ENCODE measurements around the gene THADA. TPM values are rescaled to one million over a fixed set of nuclear protein-coding genes. Genes with fewer than 3 reads are reported as not detected.
A peak's percentile ranks its signal among the peaks of the same experiment; 100 is the strongest.

Gene THADA
- total and polyA plus RNA-seq, 3 experiments from 2014 or later = 12.2 to 48.7 (median 45.8) TPM

GRCh38 chr2:43406651-43407279, 189.1 kb downstream of the THADA start:
- no peaks in the 10 kb centered on the region for H3K4me1 ChIP-seq (ENCODE audit: insufficient read depth, low read length)

GRCh38 chr2:43405829-43406228, 190.0 kb downstream of the THADA start:
- H3K36me3 Mint-ChIP-seq = peaks cover 0 to 16% (median 12%) of the 10 kb centered on the region in 3 donors
- no peaks in the 10 kb centered on the region for H3K27me3 ChIP-seq (ENCODE audit: insufficient read depth, low read length, poor library complexity, severe bottlenecking)
- H3K4me1 Mint-ChIP-seq = peaks cover 0 to 9% (median 3%) of the 10 kb centered on the region in 3 donors
- H3K27ac ChIP-seq (ENCODE audit: low read depth, low read length) = no peak overlapping the region
- CTCF ChIA-PET = interaction anchor here (1.1 kb wide), 1 partner anchor 171 kb away, joined by 3 read pairs; no protein-coding TSS in a partner anchor
- H3K9me3 ChIP-seq (ENCODE audit: low read length) = no peaks in the 10 kb centered on the region
- no peak overlapping the region for H3K27ac Mint-ChIP-seq
- POLR2A ChIA-PET = no interaction called here
- DNase-seq = no peak
- H3K4me3 ChIP-seq (ENCODE audit: low read length) = no peak overlapping the region
- no peak overlapping the region for H3K4me3 Mint-ChIP-seq
- no peaks in the 10 kb centered on the region for H3K4me1 ChIP-seq (ENCODE audit: insufficient read depth, low read length)
- H3K36me3 ChIP-seq (ENCODE audit: insufficient read depth, low read length) = no peaks in the 10 kb centered on the region
- H3K9me3 Mint-ChIP-seq = no peaks in the 10 kb centered on the region
- H3K27me3 Mint-ChIP-seq = no peaks in the 10 kb centered on the region

More at GRCh38 chr2:43406651-43407279, 189.1 kb downstream of the THADA start:
- H3K27me3 Mint-ChIP-seq = no peaks in the 10 kb centered on the region
- H3K9me3 Mint-ChIP-seq = no peaks in the 10 kb centered on the region
- no peak overlapping the region for H3K4me3 Mint-ChIP-seq
- peaks cover 0 to 15% (median 12%) of the 10 kb centered on the region in 3 donors for H3K36me3 Mint-ChIP-seq
- no peak overlapping the region for H3K27ac Mint-ChIP-seq
- Histone ChIP-seq H3K4me3 (ENCODE audit: low read length) (no peak overlapping the region), H3K27ac (ENCODE audit: low read depth, low read length) (no peak overlapping the region), H3K27me3 (ENCODE audit: insufficient read depth, low read length, poor library complexity, severe bottlenecking) (no peaks in the 10 kb centered on the region), H3K36me3 (ENCODE audit: insufficient read depth, low read length) (no peaks in the 10 kb centered on the region), H3K9me3 (ENCODE audit: low read length) (no peaks in the 10 kb centered on the region)
- ChIA-PET CTCF (interaction anchor here (1.1 kb wide), 1 partner anchor 170 kb away, joined by 3 read pairs; no protein-coding TSS in a partner anchor), POLR2A (no interaction called here)
- H3K4me1 Mint-ChIP-seq = peaks cover 0 to 9% (median 3%) of the 10 kb centered on the region in 3 donors
- DNase-seq = no peak

- Histone ChIP-seq H3K4me1 (ENCODE audit: insufficient read depth, low read length) (no peaks in the 10 kb centered on the region), H3K4me3 (ENCODE audit: low read length) (no peak overlapping the region), H3K36me3 (ENCODE audit: insufficient read depth, low read length) (no peaks in the 10 kb centered on the region), H3K27ac (ENCODE audit: low read depth, low read length) (no peak overlapping the region), H3K27me3 (ENCODE audit: insufficient read depth, low read length, poor library complexity, severe bottlenecking) (no peaks in the 10 kb centered on the region), H3K9me3 (ENCODE audit: low read length) (no peaks in the 10 kb centered on the region)
- H3K9me3 Mint-ChIP-seq = no peaks in the 10 kb centered on the region
- H3K36me3 Mint-ChIP-seq = peaks cover 0 to 27% (median 16%) of the 10 kb centered on the region in 3 donors
- peak overlapping the region in 3 of 8 donors; percentile 30 to 74 (median 54) for H3K27ac Mint-ChIP-seq
- H3K4me1 Mint-ChIP-seq = peaks cover 0 to 9% (median 3%) of the 10 kb centered on the region in 3 donors
- POLR2A ChIA-PET = no interaction called here
- DNase-seq = no peak
- CTCF ChIA-PET = no interaction called here
- H3K4me3 Mint-ChIP-seq = no peak overlapping the region
- no peaks in the 10 kb centered on the region for H3K27me3 Mint-ChIP-seq
These were observed 193.3 kb downstream of the THADA start for GRCh38 chr2:43402452-43402937.

GRCh38 chr2:43402002-43402401, 193.8 kb downstream of the THADA start:
- CTCF ChIA-PET = interaction anchor here (1.0 kb wide), 1 partner anchor 11 kb away, joined by 3 read pairs; no protein-coding TSS in a partner anchor

GRCh38 chr2:43400508-43400907, 195.3 kb downstream of the THADA start:
- no peaks in the 10 kb centered on the region for H3K27me3 ChIP-seq (ENCODE audit: insufficient read depth, low read length, poor library complexity, severe bottlenecking)
- no peaks in the 10 kb centered on the region for H3K4me1 ChIP-seq (ENCODE audit: insufficient read depth, low read length)
- ChIA-PET POLR2A (no interaction called here), CTCF (no interaction called here)
- no peak overlapping the region for H3K4me3 Mint-ChIP-seq
- no peaks in the 10 kb centered on the region for H3K9me3 ChIP-seq (ENCODE audit: low read length)
- no peak for DNase-seq
- peaks cover 0 to 9% (median 3%) of the 10 kb centered on the region in 3 donors for H3K4me1 Mint-ChIP-seq
- peaks cover 8 to 39% (median 22%) of the 10 kb centered on the region in 3 donors for H3K36me3 Mint-ChIP-seq
- no peak overlapping the region for H3K27ac Mint-ChIP-seq
- H3K27ac ChIP-seq (ENCODE audit: low read depth, low read length) = no peak overlapping the region
- no peaks in the 10 kb centered on the region for H3K27me3 Mint-ChIP-seq
- H3K9me3 Mint-ChIP-seq = no peaks in the 10 kb centered on the region
- H3K36me3 ChIP-seq (ENCODE audit: insufficient read depth, low read length) = peaks cover 9% of the 10 kb centered on the region
- H3K4me3 ChIP-seq (ENCODE audit: low read length) = no peak overlapping the region

More at GRCh38 chr2:43402002-43402401, 193.8 kb downstream of the THADA start:
- Mint-ChIP-seq H3K4me1 (peaks cover 0 to 9% (median 3%) of the 10 kb centered on the region in 3 donors), H3K4me3 (no peak overlapping the region), H3K27me3 (no peaks in the 10 kb centered on the region), H3K27ac (no peak overlapping the region), H3K9me3 (no peaks in the 10 kb centered on the region), H3K36me3 (peaks cover 2 to 31% (median 19%) of the 10 kb centered on the region in 3 donors)
- Histone ChIP-seq H3K9me3 (ENCODE audit: low read length) (no peaks in the 10 kb centered on the region), H3K4me1 (ENCODE audit: insufficient read depth, low read length) (no peaks in the 10 kb centered on the region), H3K27ac (ENCODE audit: low read depth, low read length) (no peak overlapping the region), H3K36me3 (ENCODE audit: insufficient read depth, low read length) (peaks cover 2% of the 10 kb centered on the region), H3K4me3 (ENCODE audit: low read length) (no peak overlapping the region), H3K27me3 (ENCODE audit: insufficient read depth, low read length, poor library complexity, severe bottlenecking) (no peaks in the 10 kb centered on the region)
- POLR2A ChIA-PET = no interaction called here
- DNase-seq = no peak

GRCh38 chr2:43399515-43400264, 196.1 kb downstream of the THADA start:
- Histone ChIP-seq H3K27ac (ENCODE audit: low read depth, low read length) (no peak overlapping the region), H3K27me3 (ENCODE audit: insufficient read depth, low read length, poor library complexity, severe bottlenecking) (no peaks in the 10 kb centered on the region), H3K36me3 (ENCODE audit: insufficient read depth, low read length) (peaks cover 9% of the 10 kb centered on the region), H3K9me3 (ENCODE audit: low read length) (no peaks in the 10 kb centered on the region), H3K4me1 (ENCODE audit: insufficient read depth, low read length) (no peaks in the 10 kb centered on the region), H3K4me3 (ENCODE audit: low read length) (no peak overlapping the region)
- no peak overlapping the region for H3K4me3 Mint-ChIP-seq
- peaks cover 0 to 9% (median 3%) of the 10 kb centered on the region in 3 donors for H3K4me1 Mint-ChIP-seq
- ChIA-PET POLR2A (no interaction called here), CTCF (no interaction called here)
- H3K27ac Mint-ChIP-seq = peak overlapping the region in 2 of 8 donors; percentile 5 to 24
- H3K27me3 Mint-ChIP-seq = no peaks in the 10 kb centered on the region
- DNase-seq = no peak
- H3K9me3 Mint-ChIP-seq = no peaks in the 10 kb centered on the region
- peaks cover 8 to 45% (median 21%) of the 10 kb centered on the region in 3 donors for H3K36me3 Mint-ChIP-seq

- ChIA-PET CTCF (no interaction called here), POLR2A (no interaction called here)
- Histone ChIP-seq H3K27me3 (ENCODE audit: insufficient read depth, low read length, poor library complexity, severe bottlenecking) (no peaks in the 10 kb centered on the region), H3K9me3 (ENCODE audit: low read length) (no peaks in the 10 kb centered on the region), H3K4me1 (ENCODE audit: insufficient read depth, low read length) (no peaks in the 10 kb centered on the region), H3K27ac (ENCODE audit: low read depth, low read length) (no peak overlapping the region), H3K36me3 (ENCODE audit: insufficient read depth, low read length) (peaks cover 9% of the 10 kb centered on the region), H3K4me3 (ENCODE audit: low read length) (no peak overlapping the region)
- Mint-ChIP-seq H3K9me3 (no peaks in the 10 kb centered on the region), H3K27ac (peak overlapping the region in 1 of 8 donors; percentile 5), H3K36me3 (peaks cover 8 to 49% (median 19%) of the 10 kb centered on the region in 3 donors), H3K4me3 (no peak overlapping the region), H3K4me1 (peaks cover 0 to 4% (median 3%) of the 10 kb centered on the region in 3 donors), H3K27me3 (no peaks in the 10 kb centered on the region)
- DNase-seq = no peak
These were observed 196.7 kb downstream of the THADA start for GRCh38 chr2:43399098-43399497.

- peaks cover 0 to 7% (median 3%) of the 10 kb centered on the region in 3 donors for H3K4me1 Mint-ChIP-seq
- ChIA-PET POLR2A (no interaction called here), CTCF (no interaction called here)
- no peaks in the 10 kb centered on the region for H3K27me3 Mint-ChIP-seq
- Histone ChIP-seq H3K4me1 (ENCODE audit: insufficient read depth, low read length) (no peaks in the 10 kb centered on the region), H3K4me3 (ENCODE audit: low read length) (no peak overlapping the region), H3K9me3 (ENCODE audit: low read length) (no peaks in the 10 kb centered on the region), H3K36me3 (ENCODE audit: insufficient read depth, low read length) (peaks cover 9% of the 10 kb centered on the region), H3K27ac (ENCODE audit: low read depth, low read length) (no peak overlapping the region), H3K27me3 (ENCODE audit: insufficient read depth, low read length, poor library complexity, severe bottlenecking) (no peaks in the 10 kb centered on the region)
- no peak for DNase-seq
- H3K4me3 Mint-ChIP-seq = no peak overlapping the region
- H3K9me3 Mint-ChIP-seq = no peaks in the 10 kb centered on the region
- peaks cover 18 to 60% (median 25%) of the 10 kb centered on the region in 3 donors for H3K36me3 Mint-ChIP-seq
- no peak overlapping the region for H3K27ac Mint-ChIP-seq
These were observed 198.0 kb downstream of the THADA start for GRCh38 chr2:43397821-43398220.

Data from CD8-positive, alpha-beta memory T cell (primary cell).